H9 (cell line): ENCODE measurements around the gene FAM9C. TPM values are rescaled to one million over a fixed set of nuclear protein-coding genes. Genes with fewer than 3 reads are reported as not detected.

Experiments used
- DNase-seq: peaks from one replicate; pipeline ENCODE4 v3.0.0-alpha.2; 2017
- H2AFZ ChIP-seq: one replicate; pipeline ENCODE4 v1.6.1; 2013; ENCODE audit warnings: mild to moderate bottlenecking, low read length, control low read depth, moderate library complexity
- H2AK5ac ChIP-seq: 2 replicates; pipeline ENCODE4 v1.6.1; 2013; ENCODE audit warnings: low read length, control low read depth, mixed read lengths; ENCODE audit not compliant: insufficient read length
- H2BK120ac ChIP-seq: one replicate; pipeline ENCODE4 v1.6.1; 2013; ENCODE audit warnings: low read depth, mild to moderate bottlenecking, low read length, control low read depth, inconsistent platforms; ENCODE audit not compliant: poor library complexity, severe bottlenecking
- H2BK12ac ChIP-seq: 2 replicates; pipeline ENCODE4 v1.6.1; 2013; ENCODE audit warnings: low read length, control low read depth, mixed read lengths, low read depth; ENCODE audit not compliant: insufficient read length
- H2BK15ac ChIP-seq: 2 replicates; pipeline ENCODE4 v1.6.1; 2013; ENCODE audit warnings: low read depth, low read length, control low read depth
- H2BK20ac ChIP-seq: one replicate; pipeline ENCODE4 v1.6.1; 2013; ENCODE audit warnings: low read depth, mild to moderate bottlenecking, low read length, control low read depth, inconsistent platforms; ENCODE audit not compliant: poor library complexity, severe bottlenecking
- H2BK5ac ChIP-seq: 2 replicates; pipeline ENCODE4 v1.6.1; 2013; ENCODE audit warnings: low read length, control low read depth, mixed read lengths; ENCODE audit not compliant: insufficient read length
- H3K14ac ChIP-seq: 2 replicates; pipeline ENCODE4 v1.6.1; 2013; ENCODE audit warnings: low read length, control low read depth; ENCODE audit not compliant: insufficient read depth
- H3K18ac ChIP-seq: 2 replicates; pipeline ENCODE4 v1.6.1; 2013; ENCODE audit warnings: low read depth, mild to moderate bottlenecking, mixed read lengths, low read length, control low read depth; ENCODE audit not compliant: insufficient read length
- H3K23ac ChIP-seq: 2 replicates; pipeline ENCODE4 v1.6.1; 2013; ENCODE audit warnings: low read length, control low read depth, mixed read lengths, low read depth; ENCODE audit not compliant: insufficient read length
- H3K23me2 ChIP-seq: 2 replicates; pipeline ENCODE4 v1.6.1; 2013; ENCODE audit warnings: low read depth, mild to moderate bottlenecking, mixed read lengths, low read length, control low read depth; ENCODE audit not compliant: insufficient read length, poor library complexity, severe bottlenecking
- H3K27ac ChIP-seq: 2 replicates; pipeline ENCODE4 v1.5.1; 2013; ENCODE audit warnings: low read length, control low read depth, mixed read lengths, low read depth; ENCODE audit not compliant: insufficient read length
- H3K27me3 ChIP-seq: 2 replicates; pipeline ENCODE4 v1.6.1; 2013; ENCODE audit warnings: low read length, control low read depth, inconsistent platforms; ENCODE audit not compliant: insufficient read depth
- H3K4ac ChIP-seq: 2 replicates; pipeline ENCODE4 v1.6.1; 2013; ENCODE audit warnings: low read depth, mild to moderate bottlenecking, control low read depth, inconsistent platforms, low read length, moderate library complexity
- H3K4me1 ChIP-seq: 2 replicates; pipeline ENCODE4 v1.6.1; 2013; ENCODE audit warnings: low read length, control low read depth, inconsistent platforms; ENCODE audit not compliant: insufficient read depth
- H3K4me2 ChIP-seq: 2 replicates; pipeline ENCODE4 v1.6.1; 2013; ENCODE audit warnings: low read length, control low read depth, mixed read lengths; ENCODE audit not compliant: insufficient read length, insufficient read depth
- H3K56ac ChIP-seq: 2 replicates; pipeline ENCODE4 v1.6.1; 2013; ENCODE audit warnings: low read depth, mild to moderate bottlenecking, mixed read lengths, low read length, control low read depth; ENCODE audit not compliant: insufficient read length
- H3K79me1 ChIP-seq: 2 replicates; pipeline ENCODE4 v1.6.1; 2013; ENCODE audit warnings: low read depth, mild to moderate bottlenecking, moderate library complexity, low read length, control low read depth, inconsistent platforms; ENCODE audit not compliant: insufficient read depth, poor library complexity, severe bottlenecking
- H3K79me2 ChIP-seq: 2 replicates; pipeline ENCODE4 v1.6.1; 2013; ENCODE audit warnings: low read length, control low read depth, inconsistent platforms; ENCODE audit not compliant: insufficient read depth
- H3K9ac ChIP-seq: 2 replicates; pipeline ENCODE4 v1.6.1; 2013; ENCODE audit warnings: low read length, control low read depth, mixed read lengths; ENCODE audit not compliant: insufficient read length; ENCODE audit errors: extremely low read depth
- H3K9me3 ChIP-seq: one replicate; pipeline ENCODE4 v1.6.1; 2013; ENCODE audit warnings: low read depth, low read length, inconsistent platforms; ENCODE audit not compliant: control insufficient read depth
- H3T11ph ChIP-seq: one replicate; pipeline ENCODE4 v1.6.1; 2013; ENCODE audit warnings: mild to moderate bottlenecking, low read length, control low read depth, inconsistent platforms
- H4K20me1 ChIP-seq: one replicate; pipeline ENCODE4 v1.6.1; 2013; ENCODE audit not compliant: control insufficient read depth, insufficient read length, insufficient read depth
- H4K5ac ChIP-seq: 2 replicates; pipeline ENCODE4 v1.6.1; 2013; ENCODE audit warnings: low read depth, mild to moderate bottlenecking, mixed read lengths, low read length, control low read depth; ENCODE audit not compliant: insufficient read length
- H4K8ac ChIP-seq: replicated peaks from 2 replicates; pipeline ENCODE4 v1.6.1; 2013; ENCODE audit warnings: low read length, control low read depth, mixed read lengths, low read depth; ENCODE audit not compliant: insufficient read length
- H4K91ac ChIP-seq: 2 replicates; pipeline ENCODE4 v1.6.1; 2013; ENCODE audit warnings: low read depth, mild to moderate bottlenecking, moderate library complexity, mixed read lengths, low read length, control low read depth; ENCODE audit not compliant: insufficient read length
- H3K27ac Mint-ChIP-seq, 3 experiments: 2 replicates in 2 of 3; 3 replicates in 1 of 3; pipeline ENCODE4 v1.8.0; 2020 to 2021; ENCODE audit warnings: mixed read lengths in 3 of 3, mild to moderate bottlenecking in 1 of 3, moderate library complexity in 1 of 3
- H3K27me3 Mint-ChIP-seq: 2 replicates; pipeline ENCODE4 v1.8.0; 2021; ENCODE audit warnings: low read depth, mild to moderate bottlenecking, moderate library complexity, mixed read lengths
- H3K36me3 Mint-ChIP-seq, 3 experiments: 2 replicates in 2 of 3; 3 replicates in 1 of 3; pipeline ENCODE4 v1.8.0; 2020 to 2021; ENCODE audit warnings: low read depth in 3 of 3, mixed read lengths in 3 of 3; ENCODE audit not compliant: insufficient read depth in 1 of 3
- H3K4me1 Mint-ChIP-seq, 2 experiments: 2 replicates each; pipeline ENCODE4 v1.8.0; 2020; ENCODE audit warnings: mixed read lengths in 2 of 2
- H3K4me3 Mint-ChIP-seq, 2 experiments: 2 replicates in 1 of 2; 3 replicates in 1 of 2; pipeline ENCODE4 v1.8.0; 2020 to 2021; ENCODE audit warnings: mild to moderate bottlenecking in 2 of 2, mixed read lengths in 2 of 2, moderate library complexity in 1 of 2
- H3K9me3 Mint-ChIP-seq, 2 experiments: 2 replicates in 1 of 2; 3 replicates in 1 of 2; pipeline ENCODE4 v1.8.0; 2020; ENCODE audit warnings: mild to moderate bottlenecking in 2 of 2, mixed read lengths in 2 of 2, moderate library complexity in 1 of 2
- WGBS: extraction: QIAGEN DNeasy Blood & Tissue Kit; methylation state at CpG from one replicate; pipeline ENCODE4 v1.1.7; 2013; ENCODE audit warnings: missing lambda C conversion rate, low lambda C conversion rate, mixed read lengths; ENCODE audit not compliant: insufficient read length; ENCODE audit errors: extremely low coverage; 5-methylcytosine and 5-hydroxymethylcytosine counted together
- total RNA-seq: library from RNA; stranded (reverse); gene quantifications from 2 replicates; pipeline ENCODE4 v1.2.1, GENCODE V29; 2021
- TF ChIP-seq, protein P1 (sequence below): fragments of 200-600 bp; sonication (generic); conservative IDR thresholded peaks from 3 replicates; pipeline ENCODE4 v1.8.0; 2021; ENCODE audit warnings: antibody characterized with exemption, mild to moderate bottlenecking

The FAM9C gene
- total RNA-seq, 1 experiment from 2014 or later = not detected

GRCh38 chrX:13005661-13006473, 38.6 kb downstream of the FAM9C start:
- no peaks in the 10 kb centered on the region for H3K79me1 ChIP-seq
- H3K18ac ChIP-seq = no peak overlapping the region
- no peaks in the 10 kb centered on the region for H3K23me2 ChIP-seq
- H4K91ac ChIP-seq = no peak overlapping the region
- H3K27ac Mint-ChIP-seq = no peak overlapping the region
- H2BK15ac ChIP-seq = no peak overlapping the region
- no peak overlapping the region for H3K14ac ChIP-seq
- WGBS = no CpG with 5 or more reads among the region's 9 CpGs
- no peak overlapping the region for H2AFZ ChIP-seq
- H3K27me3 ChIP-seq = no peaks in the 10 kb centered on the region
- no peaks in the 10 kb centered on the region for H4K20me1 ChIP-seq
- H2BK5ac ChIP-seq = no peak overlapping the region
- H4K5ac ChIP-seq = no peak overlapping the region
- no peak overlapping the region for H3K4me3 Mint-ChIP-seq
- H2BK120ac ChIP-seq = no peak overlapping the region
- H3K27me3 Mint-ChIP-seq = no peaks in the 10 kb centered on the region
- no peak overlapping the region for H3K27ac ChIP-seq
- DNase-seq = no peak
- no peaks in the 10 kb centered on the region for H3K9me3 ChIP-seq
- H2BK12ac ChIP-seq = no peak overlapping the region
- peaks cover 0 to 2% (median 0%) of the 10 kb centered on the region in 3 experiments; a peak in 3 of 7 replicates for H3K36me3 Mint-ChIP-seq
- H3K9me3 Mint-ChIP-seq = peaks cover 46 to 59% of the 10 kb centered on the region in 2 experiments
- H4K8ac ChIP-seq = no peak overlapping the region
- H2AK5ac ChIP-seq = no peak overlapping the region
- H3K23ac ChIP-seq = no peak overlapping the region
- H3T11ph ChIP-seq = no peak overlapping the region
- H3K4me1 Mint-ChIP-seq = peaks cover 12 to 14% of the 10 kb centered on the region in 2 experiments
- H3K56ac ChIP-seq = no peak overlapping the region
- no peak overlapping the region for H2BK20ac ChIP-seq
- no peak overlapping the region for H3K9ac ChIP-seq
- H3K4me2 ChIP-seq = no peak overlapping the region
- TF ChIP-seq, protein P1, sequence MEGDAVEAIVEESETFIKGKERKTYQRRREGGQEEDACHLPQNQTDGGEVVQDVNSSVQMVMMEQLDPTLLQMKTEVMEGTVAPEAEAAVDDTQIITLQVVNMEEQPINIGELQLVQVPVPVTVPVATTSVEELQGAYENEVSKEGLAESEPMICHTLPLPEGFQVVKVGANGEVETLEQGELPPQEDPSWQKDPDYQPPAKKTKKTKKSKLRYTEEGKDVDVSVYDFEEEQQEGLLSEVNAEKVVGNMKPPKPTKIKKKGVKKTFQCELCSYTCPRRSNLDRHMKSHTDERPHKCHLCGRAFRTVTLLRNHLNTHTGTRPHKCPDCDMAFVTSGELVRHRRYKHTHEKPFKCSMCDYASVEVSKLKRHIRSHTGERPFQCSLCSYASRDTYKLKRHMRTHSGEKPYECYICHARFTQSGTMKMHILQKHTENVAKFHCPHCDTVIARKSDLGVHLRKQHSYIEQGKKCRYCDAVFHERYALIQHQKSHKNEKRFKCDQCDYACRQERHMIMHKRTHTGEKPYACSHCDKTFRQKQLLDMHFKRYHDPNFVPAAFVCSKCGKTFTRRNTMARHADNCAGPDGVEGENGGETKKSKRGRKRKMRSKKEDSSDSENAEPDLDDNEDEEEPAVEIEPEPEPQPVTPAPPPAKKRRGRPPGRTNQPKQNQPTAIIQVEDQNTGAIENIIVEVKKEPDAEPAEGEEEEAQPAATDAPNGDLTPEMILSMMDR = no peak
- peaks cover 3% of the 10 kb centered on the region; the same call in 1 of the 2 replicates for H3K4me1 ChIP-seq
- H3K4ac ChIP-seq = no peak overlapping the region
- no peaks in the 10 kb centered on the region for H3K79me2 ChIP-seq
